Left lung (tissue), 10 donors: ENCODE measurements around the gene NTM. TPM values are rescaled to one million over a fixed set of nuclear protein-coding genes. Genes with fewer than 3 reads are reported as not detected.

ENCODE experiments used
- ATAC-seq: fragments of 200-7000 bp; cut with Tn5 transposase; one replicate; pipeline ENCODE4 v1.9.1; 2020; ENCODE audit warnings: moderate library complexity
- DNase-seq, 4 donors: peaks; one replicate each; pipeline ENCODE4 v3.0.0-alpha.2; 2013 to 2020
- H3K27ac ChIP-seq, 2 donors: fragments of 200-600 bp; sonication (generic) in 1 of 2; one replicate each; pipeline versions ENCODE4 v1.5.0 to v1.8.0; 2020 to 2021
- H3K27me3 ChIP-seq, 2 donors: fragments of 200-600 bp; sonication (generic) in 1 of 2; one replicate each; pipeline versions ENCODE4 v1.5.0 to v1.8.0; 2020 to 2021
- H3K36me3 ChIP-seq, 2 donors: fragments of 200-600 bp; sonication (generic) in 1 of 2; one replicate each; pipeline versions ENCODE4 v1.5.0 to v1.8.0; 2020 to 2021
- H3K4me1 ChIP-seq, 2 donors: fragments of 200-600 bp; one replicate each; pipeline ENCODE4 v1.8.0; 2021
- H3K4me3 ChIP-seq, 2 donors: fragments of 200-600 bp; sonication (generic) in 1 of 2; one replicate each; pipeline versions ENCODE4 v1.5.0 to v1.8.0; 2020 to 2021; ENCODE audit warnings: mild to moderate bottlenecking in 1 of 2
- H3K9me3 ChIP-seq, 2 donors: fragments of 200-600 bp; sonication (generic) in 1 of 2; one replicate each; pipeline versions ENCODE4 v1.5.0 to v1.8.0; 2020 to 2021
- CTCF ChIP-seq, 2 donors: fragments of 200-600 bp; sonication (generic) in 1 of 2; IDR thresholded peaks; one replicate each; pipeline versions ENCODE4 v1.5.0 to v1.8.0; 2021; ENCODE audit warnings: antibody characterized with exemption in 2 of 2
- intact Hi-C, 2 donors: fragments of 100-400 bp; cut with DNase I; formaldehyde crosslinking; loops; one replicate each; pipeline versions ENCODE4 v1.11.2 to v1.14.2; 2022
- polyA plus RNA-seq, 6 donors: library from polyadenylated mRNA; unstranded; fragments of 120-200 nt; gene quantifications; one replicate each; pipeline ENCODE4 v1.2.1, GENCODE V29; 2013; ENCODE audit not compliant: insufficient read length in 6 of 6
- total RNA-seq, 2 donors: library from RNA; stranded (reverse); fragmentation: NEBNext Ultra II Directional; extraction: Animal tissue kit (Norgen Biotek cat#: 25700); gene quantifications; one replicate each; pipeline ENCODE4 v1.2.1, GENCODE V29; 2021
- donor health status: DM: no; HTN: yes; CAD: no.
- donor health status: DM: no; HTN: no; CAD: no.

NTM gene
- total and polyA plus RNA-seq, 8 donors = 9.5 to 31.0 (median 21.1) TPM

GRCh38 chr11:132307309-132308020 lies 937.0 kb downstream of the NTM start:
- Histone ChIP-seq H3K36me3 (no peaks in the 10 kb centered on the region), H3K4me3 (no peak overlapping the region), H3K27me3 (no peaks in the 10 kb centered on the region), H3K27ac (no peak overlapping the region), H3K9me3 (no peaks in the 10 kb centered on the region), H3K4me1 (no peaks in the 10 kb centered on the region)
- intact Hi-C loops = no loop called here
- DNase-seq = no peak
- no peak for ATAC-seq
- TF ChIP-seq CTCF (IDR thresholded peaks at IDR 0.05) = no peak

GRCh38 chr11:132310390-132311375 lies 940.3 kb downstream of the NTM start:
- DNase-seq (no peak), ATAC-seq (no peak)
- Histone ChIP-seq H3K27me3 (no peaks in the 10 kb centered on the region), H3K27ac (no peak overlapping the region), H3K36me3 (no peaks in the 10 kb centered on the region), H3K4me1 (no peaks in the 10 kb centered on the region), H3K4me3 (no peak overlapping the region), H3K9me3 (no peaks in the 10 kb centered on the region)
- no peak for TF ChIP-seq CTCF (IDR thresholded peaks at IDR 0.05)
- intact Hi-C loops = no loop called here

GRCh38 chr11:132311703-132312102 lies 941.3 kb downstream of the NTM start:
- ATAC-seq (no peak), DNase-seq (no peak)
- Histone ChIP-seq H3K27me3 (no peaks in the 10 kb centered on the region), H3K9me3 (no peaks in the 10 kb centered on the region), H3K36me3 (no peaks in the 10 kb centered on the region), H3K4me3 (no peak overlapping the region), H3K27ac (no peak overlapping the region), H3K4me1 (no peaks in the 10 kb centered on the region)
- intact Hi-C loops = no loop called here
- no peak for TF ChIP-seq CTCF (IDR thresholded peaks at IDR 0.05)

- Histone ChIP-seq H3K9me3 (no peaks in the 10 kb centered on the region), H3K27me3 (no peaks in the 10 kb centered on the region), H3K27ac (no peak overlapping the region), H3K4me1 (no peaks in the 10 kb centered on the region), H3K36me3 (no peaks in the 10 kb centered on the region), H3K4me3 (no peak overlapping the region)
- ATAC-seq (no peak), DNase-seq (no peak)
- no peak for TF ChIP-seq CTCF (IDR thresholded peaks at IDR 0.05)
- intact Hi-C loops = no loop called here
Observed at GRCh38 chr11:132312161-132312560, 941.7 kb downstream of the NTM start.

GRCh38 chr11:132312701-132313111 lies 942.3 kb downstream of the NTM start:
- ATAC-seq = peak; percentile 39
- peak in 1 of 2 donors; percentile 32 for TF ChIP-seq CTCF (IDR thresholded peaks at IDR 0.05)
- H3K27ac ChIP-seq = no peak overlapping the region
- DNase-seq = peak in 2 of 4 donors; percentile 3 to 15
- intact Hi-C loops = no loop called here
- no peaks in the 10 kb centered on the region for H3K36me3 ChIP-seq
- H3K27me3 ChIP-seq = no peaks in the 10 kb centered on the region
- no peaks in the 10 kb centered on the region for H3K4me1 ChIP-seq
- H3K4me3 ChIP-seq = no peak overlapping the region
- H3K9me3 ChIP-seq = no peaks in the 10 kb centered on the region
